ENCODE data around the gene NEDD4L.

- TF ChIP-seq GABPA (IDR thresholded peaks at IDR 0.05 in 1 of 2, conservative IDR thresholded peaks at IDR 0.05 in 1 of 2), result no peak
- no peak for TF ChIP-seq JUND (IDR thresholded peaks at IDR 0.05)
- TF ChIP-seq CTCF (IDR thresholded peaks at IDR 0.05; ENCODE audit: low read depth, low read length, missing input control), result no peak
Observed at GRCh38 chr18:58166278-58166844, 122.3 kb downstream of the NEDD4L start.

All from liver (tissue), 3 donors.